Measurements from ENCODE around the gene BTRC. TPM values are rescaled to one million over a fixed set of nuclear protein-coding genes. Genes with fewer than 3 reads are reported as not detected.
"Not testable (repeated sequence)": the region's sequence is repeated elsewhere in the genome, so short reads cannot be mapped to it uniquely, and the experiment has no call there.

The BTRC gene
- total and polyA plus RNA-seq, 4 donors: 3.1 to 16.4 (median 9.3) TPM

- Histone ChIP-seq H3K4me1 (ENCODE audit: control insufficient read depth in 5 of 5, insufficient read depth in 5 of 5, low read length in 5 of 5) (peaks cover 0 to 14% (median 4%) of the 10 kb centered on the region in 5 donors), H3K27ac (ENCODE audit: low read depth in 1 of 2, low read length in 1 of 2) (peak overlapping the region in 1 of 2 donors; percentile 87), H3K27me3 (ENCODE audit: control insufficient read depth in 3 of 3, insufficient read depth in 3 of 3, low read length in 2 of 3) (no peaks in the 10 kb centered on the region), H3K9ac (ENCODE audit: insufficient read depth in 1 of 2, low read length in 2 of 2) (no peak overlapping the region), H3K4me3 (no peak overlapping the region), H3K9me3 (ENCODE audit: control insufficient read depth in 4 of 4, insufficient read depth in 3 of 4, low read length in 3 of 4) (no peaks in the 10 kb centered on the region), H3K36me3 (ENCODE audit: control insufficient read depth in 4 of 4, insufficient read depth in 4 of 4, low read length in 4 of 4) (no peaks in the 10 kb centered on the region)
- DNase-seq: no peak
- TF ChIP-seq, protein P1, sequence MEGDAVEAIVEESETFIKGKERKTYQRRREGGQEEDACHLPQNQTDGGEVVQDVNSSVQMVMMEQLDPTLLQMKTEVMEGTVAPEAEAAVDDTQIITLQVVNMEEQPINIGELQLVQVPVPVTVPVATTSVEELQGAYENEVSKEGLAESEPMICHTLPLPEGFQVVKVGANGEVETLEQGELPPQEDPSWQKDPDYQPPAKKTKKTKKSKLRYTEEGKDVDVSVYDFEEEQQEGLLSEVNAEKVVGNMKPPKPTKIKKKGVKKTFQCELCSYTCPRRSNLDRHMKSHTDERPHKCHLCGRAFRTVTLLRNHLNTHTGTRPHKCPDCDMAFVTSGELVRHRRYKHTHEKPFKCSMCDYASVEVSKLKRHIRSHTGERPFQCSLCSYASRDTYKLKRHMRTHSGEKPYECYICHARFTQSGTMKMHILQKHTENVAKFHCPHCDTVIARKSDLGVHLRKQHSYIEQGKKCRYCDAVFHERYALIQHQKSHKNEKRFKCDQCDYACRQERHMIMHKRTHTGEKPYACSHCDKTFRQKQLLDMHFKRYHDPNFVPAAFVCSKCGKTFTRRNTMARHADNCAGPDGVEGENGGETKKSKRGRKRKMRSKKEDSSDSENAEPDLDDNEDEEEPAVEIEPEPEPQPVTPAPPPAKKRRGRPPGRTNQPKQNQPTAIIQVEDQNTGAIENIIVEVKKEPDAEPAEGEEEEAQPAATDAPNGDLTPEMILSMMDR (IDR thresholded peaks at IDR 0.05; ENCODE audit: control extremely low read depth, extremely low read depth): no peak
- 57 to 65% methylated on average over 5 of the region's 5 CpGs for WGBS, 2 donors
- ATAC-seq (ENCODE audit: insufficient read depth, low FRiP score): no peak
Measured at GRCh38 chr10:101358706-101359300, 4.8 kb downstream of the BTRC start.

- not testable (repeated sequence) for H3K4me3 ChIP-seq; H3K36me3 ChIP-seq (ENCODE audit: control insufficient read depth in 4 of 4, insufficient read depth in 4 of 4, low read length in 4 of 4); H3K27ac ChIP-seq (ENCODE audit: low read depth in 1 of 2, low read length in 1 of 2); H3K4me1 ChIP-seq (ENCODE audit: control insufficient read depth in 5 of 5, insufficient read depth in 5 of 5, low read length in 5 of 5); DNase-seq; H3K9ac ChIP-seq (ENCODE audit: insufficient read depth in 1 of 2, low read length in 2 of 2); H3K9me3 ChIP-seq (ENCODE audit: control insufficient read depth in 4 of 4, insufficient read depth in 3 of 4, low read length in 3 of 4); H3K27me3 ChIP-seq (ENCODE audit: control insufficient read depth in 3 of 3, insufficient read depth in 3 of 3, low read length in 2 of 3); ATAC-seq (ENCODE audit: insufficient read depth, low FRiP score)
- WGBS, 2 donors: 99% methylated on average over 8 of the region's 8 CpGs
Measured at GRCh38 chr10:101360090-101360489, 6.1 kb downstream of the BTRC start.

- not testable (repeated sequence) for H3K36me3 ChIP-seq (ENCODE audit: control insufficient read depth in 4 of 4, insufficient read depth in 4 of 4, low read length in 4 of 4); ATAC-seq (ENCODE audit: insufficient read depth, low FRiP score); H3K27ac ChIP-seq (ENCODE audit: low read depth in 1 of 2, low read length in 1 of 2); H3K4me3 ChIP-seq; DNase-seq; H3K9me3 ChIP-seq (ENCODE audit: control insufficient read depth in 4 of 4, insufficient read depth in 3 of 4, low read length in 3 of 4); H3K4me1 ChIP-seq (ENCODE audit: control insufficient read depth in 5 of 5, insufficient read depth in 5 of 5, low read length in 5 of 5); H3K9ac ChIP-seq (ENCODE audit: insufficient read depth in 1 of 2, low read length in 2 of 2); H3K27me3 ChIP-seq (ENCODE audit: control insufficient read depth in 3 of 3, insufficient read depth in 3 of 3, low read length in 2 of 3)
- 93 to 94% methylated on average over 4 of the region's 4 CpGs for WGBS, 2 donors
Measured at GRCh38 chr10:101360841-101361240, 6.9 kb downstream of the BTRC start.

DNA sequence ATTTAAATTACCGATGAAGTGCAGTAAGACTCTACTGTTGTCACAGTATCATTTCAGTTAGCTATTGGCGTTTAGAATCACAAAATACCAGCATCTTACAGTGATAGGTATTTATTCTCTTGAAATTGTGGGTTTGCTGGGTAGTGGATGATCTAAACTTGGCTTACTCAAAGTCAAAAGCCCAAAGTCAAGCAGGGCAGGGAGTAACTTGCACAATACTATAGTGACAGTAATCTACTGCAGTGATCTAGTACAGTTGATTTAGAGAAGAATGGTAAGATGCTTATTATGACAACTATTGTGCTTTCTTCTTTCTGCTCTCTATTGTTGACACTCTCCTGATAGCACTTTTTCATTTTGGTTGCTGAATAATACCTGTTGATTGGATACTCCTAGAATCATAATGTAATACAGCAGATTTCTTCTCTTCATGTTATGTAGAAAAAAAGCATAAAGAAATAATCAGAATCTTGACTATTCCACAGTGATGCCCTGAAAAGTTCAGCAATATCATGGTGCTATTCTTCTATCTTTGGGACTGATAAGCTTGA lies 10.0 kb downstream of the BTRC start:
- Histone ChIP-seq H3K9me3 (ENCODE audit: control insufficient read depth in 4 of 4, insufficient read depth in 3 of 4, low read length in 3 of 4) (no peaks in the 10 kb centered on the region), H3K36me3 (ENCODE audit: control insufficient read depth in 4 of 4, insufficient read depth in 4 of 4, low read length in 4 of 4) (no peaks in the 10 kb centered on the region), H3K4me1 (ENCODE audit: control insufficient read depth in 5 of 5, insufficient read depth in 5 of 5, low read length in 5 of 5) (peaks cover 0 to 2% (median 0%) of the 10 kb centered on the region in 5 donors), H3K4me3 (no peak overlapping the region), H3K27me3 (ENCODE audit: control insufficient read depth in 3 of 3, insufficient read depth in 3 of 3, low read length in 2 of 3) (no peaks in the 10 kb centered on the region), H3K9ac (ENCODE audit: insufficient read depth in 1 of 2, low read length in 2 of 2) (no peak overlapping the region), H3K27ac (ENCODE audit: low read depth in 1 of 2, low read length in 1 of 2) (peak overlapping the region in 1 of 2 donors; percentile 36)
- TF ChIP-seq, protein P1 (IDR thresholded peaks at IDR 0.05; ENCODE audit: control extremely low read depth, extremely low read depth): no peak
- ATAC-seq (ENCODE audit: insufficient read depth, low FRiP score) (no peak), DNase-seq (no peak)
- WGBS, 2 donors: 93 to 94% methylated on average over 2 of the region's 2 CpGs

All from lung (tissue), 12 donors.